ENCODE measurements around the gene SPEM3. TPM values are rescaled to one million over a fixed set of nuclear protein-coding genes. Genes with fewer than 3 reads are reported as not detected.
A peak's percentile ranks its signal among the peaks of the same experiment; 100 is the strongest.

Gene SPEM3
- total and polyA plus RNA-seq, 2 donors (not counting 3 experiments of a cell fraction or from before 2014, with no cell fraction given): not detected

DNA sequence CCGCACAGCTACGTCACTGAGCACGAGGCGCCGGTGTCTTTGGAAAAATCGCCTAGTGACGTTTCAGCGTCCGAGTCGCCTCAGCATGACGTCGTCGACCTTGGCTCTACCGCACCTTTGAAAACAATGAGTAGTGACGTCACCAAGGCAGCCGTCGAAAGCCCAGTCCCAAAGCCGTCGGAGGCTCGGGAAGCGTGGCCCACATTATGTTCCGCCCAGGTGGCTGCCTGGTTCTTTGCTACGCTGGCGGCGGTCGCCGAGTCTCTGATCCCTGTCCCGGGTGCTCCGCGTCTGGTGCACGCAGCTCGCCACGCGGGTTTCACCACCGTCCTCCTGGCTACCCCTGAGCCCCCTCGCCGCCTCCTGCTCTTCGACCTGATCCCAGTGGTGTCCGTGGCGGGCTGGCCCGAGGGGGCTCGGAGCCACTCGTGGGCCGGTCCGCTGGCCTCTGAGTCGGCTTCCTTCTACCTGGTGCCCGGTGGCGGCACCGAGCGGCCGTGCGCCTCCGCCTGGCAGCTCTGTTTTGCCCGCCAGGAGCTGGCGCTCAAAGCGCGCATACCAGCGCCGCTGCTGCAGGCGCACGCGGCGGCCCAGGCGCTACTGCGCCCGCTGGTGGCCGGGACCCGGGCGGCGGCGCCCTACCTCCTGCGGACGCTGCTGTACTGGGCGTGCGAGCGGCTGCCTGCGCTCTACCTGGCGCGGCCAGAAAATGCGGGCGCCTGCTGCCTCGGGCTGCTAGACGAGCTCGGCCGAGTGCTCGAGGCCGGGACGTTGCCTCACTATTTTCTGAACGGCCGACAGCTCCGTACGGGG is 8.1 kb downstream of the SPEM3 start:
- no peaks in the 10 kb centered on the region for H3K79me2 ChIP-seq (ENCODE audit: control insufficient read depth, insufficient read depth, low read length)
- H3K27ac ChIP-seq (ENCODE audit: insufficient read depth, low read depth, low read length): no peak overlapping the region
- POLR2A ChIA-PET: interaction anchor here (0.8 to 1.7 kb wide), 3 partner anchors 9 to 48 kb away, joined by 3 to 8 read pairs (median 7); partner anchors contain the start of genes POLR2A and TMEM256
- no peaks in the 10 kb centered on the region for H3K36me3 ChIP-seq (ENCODE audit: control insufficient read depth in 2 of 2, extremely low read depth in 1 of 2, insufficient read depth in 2 of 2, low read length in 2 of 2)
- H3K27me3 ChIP-seq (ENCODE audit: control insufficient read depth in 2 of 2, insufficient read depth in 2 of 2, low read length in 2 of 2): peaks cover 20 to 28% of the 10 kb centered on the region in 2 experiments
- DNase-seq (ENCODE audit: low read depth, low spot score): peak; percentile 81
- no TSS peak for BruUV-seq (replicated peaks)
- H2AFZ ChIP-seq (ENCODE audit: low read depth, low read length): peak overlapping the region; percentile 48
- dilution Hi-C loops (cut with MboI; ENCODE audit: extremely low pct_ligation_motif_present, low sequenced_read_pairs) (no loop called here), intact Hi-C loops (cut with micrococcal nuclease) (loop anchor here (1.0 to 5.0 kb wide), 5 partner anchors 18 to 251 kb away; partner anchors contain the start of genes CTDNEP1, ELP5, SENP3 and TP53)
- peak overlapping the region; percentile 94 for H3K4me2 ChIP-seq (ENCODE audit: insufficient read depth, low read length)
- peak overlapping the region in 2 of 3 experiments; percentile 16 to 83 for H3K4me3 ChIP-seq (replicated peaks in 1 of 3; ENCODE audit: insufficient read depth in 1 of 3, low read depth in 1 of 3, low read length in 3 of 3)
- CTCF ChIA-PET: interaction anchor here (0.7 to 4.4 kb wide), 44 partner anchors 9 to 391 kb away, joined by 3 to 70 read pairs (median 5); partner anchors contain the start of genes CHRNB1, MPDU1, NLGN2 and PLSCR3
- no peaks in the 10 kb centered on the region for H3K9me1 ChIP-seq (replicated peaks; ENCODE audit: control insufficient read depth, extremely low read depth, insufficient read depth, low read length)
- peak; percentile 63 for FAIRE-seq
- no peaks in the 10 kb centered on the region for H4K20me1 ChIP-seq (replicated peaks; ENCODE audit: control insufficient read depth, extremely low read depth, insufficient read depth, low read length)
- H3K9ac ChIP-seq (replicated peaks; ENCODE audit: extremely low read depth, insufficient read depth, low read length): peak overlapping the region; percentile 46
- TF ChIP-seq POLR2AphosphoS5 (IDR thresholded peaks at IDR 0.05; ENCODE audit: insufficient read depth, low read depth, low read length): peak; percentile 87
- TF ChIP-seq, protein P1, sequence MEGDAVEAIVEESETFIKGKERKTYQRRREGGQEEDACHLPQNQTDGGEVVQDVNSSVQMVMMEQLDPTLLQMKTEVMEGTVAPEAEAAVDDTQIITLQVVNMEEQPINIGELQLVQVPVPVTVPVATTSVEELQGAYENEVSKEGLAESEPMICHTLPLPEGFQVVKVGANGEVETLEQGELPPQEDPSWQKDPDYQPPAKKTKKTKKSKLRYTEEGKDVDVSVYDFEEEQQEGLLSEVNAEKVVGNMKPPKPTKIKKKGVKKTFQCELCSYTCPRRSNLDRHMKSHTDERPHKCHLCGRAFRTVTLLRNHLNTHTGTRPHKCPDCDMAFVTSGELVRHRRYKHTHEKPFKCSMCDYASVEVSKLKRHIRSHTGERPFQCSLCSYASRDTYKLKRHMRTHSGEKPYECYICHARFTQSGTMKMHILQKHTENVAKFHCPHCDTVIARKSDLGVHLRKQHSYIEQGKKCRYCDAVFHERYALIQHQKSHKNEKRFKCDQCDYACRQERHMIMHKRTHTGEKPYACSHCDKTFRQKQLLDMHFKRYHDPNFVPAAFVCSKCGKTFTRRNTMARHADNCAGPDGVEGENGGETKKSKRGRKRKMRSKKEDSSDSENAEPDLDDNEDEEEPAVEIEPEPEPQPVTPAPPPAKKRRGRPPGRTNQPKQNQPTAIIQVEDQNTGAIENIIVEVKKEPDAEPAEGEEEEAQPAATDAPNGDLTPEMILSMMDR (IDR thresholded peaks at IDR 0.05; ENCODE audit: extremely low read depth in 1 of 2, insufficient read depth in 1 of 2, low read depth in 1 of 2, low read length in 2 of 2): peak; percentile 79 to 88
- TF ChIP-seq POLR2A (IDR thresholded peaks at IDR 0.05; ENCODE audit: low read depth, low read length): peak; percentile 27
- no peak for TF ChIP-seq GATA2 (IDR thresholded peaks at IDR 0.05; ENCODE audit: insufficient read depth, insufficient read length, low read depth, low read length)
- peak; percentile 57 for TF ChIP-seq JUN (IDR thresholded peaks at IDR 0.05; ENCODE audit: borderline replicate concordance, insufficient read depth, insufficient read length, low read depth)
- peak; percentile 63 for TF ChIP-seq MYC (IDR thresholded peaks at IDR 0.05; ENCODE audit: low read depth, low read length)
- TF ChIP-seq FOS (IDR thresholded peaks at IDR 0.05; ENCODE audit: borderline replicate concordance, insufficient read depth, low read length): no peak
- H3K4me1 ChIP-seq (ENCODE audit: control insufficient read depth, extremely low read depth, insufficient read depth, low read length): peaks cover 23% of the 10 kb centered on the region
- no peaks in the 10 kb centered on the region for H3K9me3 ChIP-seq (replicated peaks; ENCODE audit: control insufficient read depth, insufficient read depth, low read length)

Measured in endothelial cell of umbilical vein (primary cell).